Upper lobe of left lung (tissue), 6 donors: ENCODE measurements around the gene TFR2. TPM values are rescaled to one million over a fixed set of nuclear protein-coding genes. Genes with fewer than 3 reads are reported as not detected.
"Not testable (repeated sequence)": the region's sequence is repeated elsewhere in the genome, so short reads cannot be mapped to it uniquely, and the experiment has no call there.

Experiments used
- ATAC-seq, 2 donors: fragments of 200-7000 bp; cut with Tn5 transposase; one replicate each; pipeline ENCODE4 v1.9.1; 2022; ENCODE audit warnings: mild to moderate bottlenecking in 2 of 2, moderate library complexity in 2 of 2; ENCODE audit not compliant: low FRiP score in 2 of 2
- DNase-seq, 2 donors: peaks; one replicate each; pipeline ENCODE4 v3.0.0-alpha.2; 2019 to 2020
- H3K27ac ChIP-seq, 4 donors: fragments of 200-600 bp; sonication (generic); one replicate each; pipeline ENCODE4 v1.5.1; 2016 to 2019
- H3K27me3 ChIP-seq, 4 donors: fragments of 200-600 bp; sonication (generic); one replicate each; pipeline ENCODE4 v1.5.1; 2017 to 2019
- H3K36me3 ChIP-seq, 4 donors: fragments of 200-600 bp; sonication (generic); one replicate each; pipeline ENCODE4 v1.5.1; 2016 to 2019
- H3K4me1 ChIP-seq, 4 donors: fragments of 200-600 bp; sonication (generic); one replicate each; pipeline ENCODE4 v1.5.1; 2018 to 2019
- H3K4me3 ChIP-seq, 4 donors: fragments of 200-600 bp; sonication (generic); one replicate each; pipeline ENCODE4 v1.5.1; 2017 to 2019; ENCODE audit warnings: mild to moderate bottlenecking in 2 of 4, moderate library complexity in 1 of 4
- H3K9me3 ChIP-seq, 4 donors: fragments of 200-600 bp; sonication (generic); one replicate each; pipeline ENCODE4 v1.5.1; 2018 to 2019
- CTCF ChIP-seq, 6 experiments: fragments of 450-650 bp in 4 of 6; fragments of 200-600 bp in 2 of 6; sonication (generic) in 2 of 6; IDR thresholded peaks; one replicate each; pipeline ENCODE4 v1.5.1; 2016 to 2019; ENCODE audit warnings: antibody characterized with exemption in 6 of 6
- EP300 ChIP-seq, 4 donors: sonication (generic); formaldehyde crosslinking; IDR thresholded peaks; one replicate each; pipeline ENCODE4 v1.5.1; 2017; ENCODE audit warnings: antibody characterized with exemption in 4 of 4, control low read depth in 2 of 4
- POLR2A ChIP-seq, 4 donors: fragments of 450-650 bp; IDR thresholded peaks; one replicate each; pipeline ENCODE4 v1.5.1; 2016 to 2017; ENCODE audit warnings: antibody characterized with exemption in 4 of 4, mild to moderate bottlenecking in 2 of 4
- POLR2AphosphoS5 ChIP-seq, 2 donors: sonication (generic); formaldehyde crosslinking; IDR thresholded peaks; one replicate each; pipeline ENCODE4 v1.5.1; 2017; ENCODE audit warnings: antibody characterized with exemption in 2 of 2
- WGBS, 2 donors: methylation state at CpG; one replicate each; pipeline ENCODE4 v1.1.5; 2017 to 2018; 5-methylcytosine and 5-hydroxymethylcytosine counted together
- total RNA-seq, 6 donors: library from RNA; depleted of rRNA in 4 of 6; stranded (reverse); fragments of >200 nt in 4 of 6; gene quantifications; one replicate each; pipeline versions ENCODE4 v1.1.0 to v1.2.1, GENCODE V29; 2016 to 2021
- donor health status: DM: no; HTN: no; CAD: no; lungs with moderate emphysema.
- donor health status: DM: no; HTN: yes; CAD: no; lungs with severe emphysema.

TFR2 gene
- total RNA-seq, 6 donors from 2014 or later: 0.20 to 2.1 (median 0.89) TPM; not detected in 1

- WGBS, 2 donors: 76 to 81% methylated on average over 16 of the region's 16 CpGs
- TF ChIP-seq POLR2AphosphoS5 (IDR thresholded peaks at IDR 0.05) (no peak), POLR2A (IDR thresholded peaks at IDR 0.05) (no peak), EP300 (IDR thresholded peaks at IDR 0.05) (no peak), CTCF (IDR thresholded peaks at IDR 0.05) (no peak)
- Histone ChIP-seq H3K27me3 (no peaks in the 10 kb centered on the region), H3K4me1 (peaks cover 0 to under 1% (median 0%) of the 10 kb centered on the region in 4 donors), H3K27ac (no peak overlapping the region), H3K36me3 (no peaks in the 10 kb centered on the region), H3K4me3 (no peak overlapping the region), H3K9me3 (no peaks in the 10 kb centered on the region)
- ATAC-seq (no peak), DNase-seq (no peak)
These were observed 26.1 kb upstream of the TFR2 start for GRCh38 chr7:100667331-100668068.

- Histone ChIP-seq H3K27ac (no peak overlapping the region), H3K27me3 (no peaks in the 10 kb centered on the region), H3K9me3 (no peaks in the 10 kb centered on the region), H3K4me3 (no peak overlapping the region), H3K4me1 (no peaks in the 10 kb centered on the region), H3K36me3 (no peaks in the 10 kb centered on the region)
- DNase-seq: no peak
- ATAC-seq: no peak
- WGBS, 2 donors: 98% methylated on average over 5 of the region's 5 CpGs
- TF ChIP-seq EP300 (IDR thresholded peaks at IDR 0.05): no peak
- no peak for TF ChIP-seq POLR2AphosphoS5 (IDR thresholded peaks at IDR 0.05)
- TF ChIP-seq POLR2A (IDR thresholded peaks at IDR 0.05): no peak
- TF ChIP-seq CTCF (IDR thresholded peaks at IDR 0.05): no peak
These were observed 23.9 kb upstream of the TFR2 start for GRCh38 chr7:100665168-100665726.

- 71 to 75% methylated on average over 12 of the region's 12 CpGs for WGBS, 2 donors
- not testable (repeated sequence) for H3K9me3 ChIP-seq, H3K36me3 ChIP-seq, H3K27ac ChIP-seq, ATAC-seq, H3K4me3 ChIP-seq, DNase-seq, H3K4me1 ChIP-seq, H3K27me3 ChIP-seq
These were observed 20.9 kb upstream of the TFR2 start for GRCh38 chr7:100662194-100662776.

- Histone ChIP-seq H3K4me1 (peaks cover 0 to 7% (median 0%) of the 10 kb centered on the region in 4 donors), H3K9me3 (no peaks in the 10 kb centered on the region), H3K36me3 (no peaks in the 10 kb centered on the region), H3K4me3 (no peak within 1 kb of the TSS), H3K27ac (no peak within 1 kb of the TSS), H3K27me3 (peaks cover 0 to 25% (median 10%) of the 10 kb centered on the region in 4 donors)
- TF ChIP-seq POLR2AphosphoS5 (IDR thresholded peaks at IDR 0.05) (no peak), CTCF (IDR thresholded peaks at IDR 0.05) (no peak), EP300 (IDR thresholded peaks at IDR 0.05) (no peak), POLR2A (IDR thresholded peaks at IDR 0.05) (no peak)
- WGBS, 2 donors: 21 to 32% methylated on average over 14 to 33 of the region's 63 CpGs
- ATAC-seq (peak; percentile 39 to 86), DNase-seq (peak; percentile 32 to 93)
These were observed 14.7 kb upstream of the TFR2 start, which contains the start of gene ACTL6B for GRCh38 chr7:100655908-100656674. Gene ACTL6B (minus strand): TSS chr7:100656448. CDS start chr7:100656354, 94 bp downstream.
